Uterus (tissue), 2 donors: ENCODE results near the gene SUSD3.

Experiments
- POLR2A ChIP-seq, 2 donors: fragments of 450-650 bp; IDR thresholded peaks; one replicate each; pipeline ENCODE4 v1.6.1; 2016; ENCODE audit warnings: antibody characterized with exemption in 2 of 2, mild to moderate bottlenecking in 1 of 2, moderate library complexity in 1 of 2
- TF ChIP-seq, protein P1 (sequence below), 4 experiments: fragments of 200-600 bp in 2 of 4; fragments of 450-650 bp in 2 of 4; sonication (generic) in 2 of 4; IDR thresholded peaks; one replicate each; pipeline ENCODE4 v1.5.1; 2016 to 2019; ENCODE audit warnings: antibody characterized with exemption in 4 of 4, mild to moderate bottlenecking in 2 of 4, moderate library complexity in 1 of 4

DNA sequence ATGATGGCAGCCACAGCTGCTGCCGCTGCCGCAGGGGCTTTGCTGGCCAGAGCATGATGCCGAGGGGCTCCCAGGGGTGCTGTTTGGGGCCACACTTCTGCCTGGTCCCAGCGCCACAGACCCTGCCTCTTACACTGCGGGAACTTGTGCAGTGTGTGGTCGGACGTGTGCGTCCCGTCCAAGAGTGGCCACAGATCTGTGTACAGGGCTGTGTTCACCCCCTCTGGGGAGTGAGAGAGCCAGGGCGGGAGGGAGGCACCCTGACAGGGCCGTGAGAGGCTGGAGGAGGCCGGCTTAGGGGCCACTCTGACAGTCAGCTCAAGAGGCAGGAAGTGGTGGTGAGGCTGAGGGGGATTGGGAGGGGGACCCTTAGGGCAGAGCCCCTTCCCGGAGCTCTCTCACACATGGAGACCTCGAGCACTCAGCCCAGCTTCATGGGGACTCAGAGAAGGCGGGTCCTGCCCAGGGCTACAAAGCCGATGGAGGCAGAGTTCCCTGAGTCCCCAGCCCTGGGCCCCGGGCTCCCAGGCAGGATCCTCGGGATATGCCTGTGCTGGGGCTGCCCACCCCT is 24.4 kb downstream of the SUSD3 start:
- TF ChIP-seq POLR2A (IDR thresholded peaks at IDR 0.05) = no peak
- TF ChIP-seq, protein P1, sequence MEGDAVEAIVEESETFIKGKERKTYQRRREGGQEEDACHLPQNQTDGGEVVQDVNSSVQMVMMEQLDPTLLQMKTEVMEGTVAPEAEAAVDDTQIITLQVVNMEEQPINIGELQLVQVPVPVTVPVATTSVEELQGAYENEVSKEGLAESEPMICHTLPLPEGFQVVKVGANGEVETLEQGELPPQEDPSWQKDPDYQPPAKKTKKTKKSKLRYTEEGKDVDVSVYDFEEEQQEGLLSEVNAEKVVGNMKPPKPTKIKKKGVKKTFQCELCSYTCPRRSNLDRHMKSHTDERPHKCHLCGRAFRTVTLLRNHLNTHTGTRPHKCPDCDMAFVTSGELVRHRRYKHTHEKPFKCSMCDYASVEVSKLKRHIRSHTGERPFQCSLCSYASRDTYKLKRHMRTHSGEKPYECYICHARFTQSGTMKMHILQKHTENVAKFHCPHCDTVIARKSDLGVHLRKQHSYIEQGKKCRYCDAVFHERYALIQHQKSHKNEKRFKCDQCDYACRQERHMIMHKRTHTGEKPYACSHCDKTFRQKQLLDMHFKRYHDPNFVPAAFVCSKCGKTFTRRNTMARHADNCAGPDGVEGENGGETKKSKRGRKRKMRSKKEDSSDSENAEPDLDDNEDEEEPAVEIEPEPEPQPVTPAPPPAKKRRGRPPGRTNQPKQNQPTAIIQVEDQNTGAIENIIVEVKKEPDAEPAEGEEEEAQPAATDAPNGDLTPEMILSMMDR (IDR thresholded peaks at IDR 0.05) = no peak
